Measurements from ENCODE around the gene ELFN1. TPM values are rescaled to one million over a fixed set of nuclear protein-coding genes. Genes with fewer than 3 reads are reported as not detected.

Gene ELFN1
- total RNA-seq, 1 donor from 2014 or later = 2.4 TPM

GRCh38 chr7:1703441-1703840 is 33.4 kb downstream of the ELFN1 start:
- DNase-seq (ENCODE audit: low spot score) (peak; percentile 4), ATAC-seq (no peak)
- intact Hi-C loops (cut with DNase I) = no loop called here

GRCh38 chr7:1703871-1704810 is 34.1 kb downstream of the ELFN1 start:
- intact Hi-C loops (cut with DNase I) = no loop called here
- no peak for ATAC-seq
- peak; percentile 30 for DNase-seq (ENCODE audit: low spot score)

- DNase-seq (ENCODE audit: low spot score) (peak; percentile 49), ATAC-seq (no peak)
- intact Hi-C loops (cut with DNase I) = no loop called here
Measured at GRCh38 chr7:1704811-1705738, 35.0 kb downstream of the ELFN1 start.

GRCh38 chr7:1705856-1706255 is 35.8 kb downstream of the ELFN1 start:
- ATAC-seq = no peak
- peak; percentile 42 for DNase-seq (ENCODE audit: low spot score)
- intact Hi-C loops (cut with DNase I) = no loop called here

- DNase-seq (ENCODE audit: low spot score) (peak; percentile 33), ATAC-seq (no peak)
- intact Hi-C loops (cut with DNase I) = no loop called here
Measured at GRCh38 chr7:1706381-1706720, 36.3 kb downstream of the ELFN1 start.

GRCh38 chr7:1706721-1707613 is 36.9 kb downstream of the ELFN1 start:
- DNase-seq (ENCODE audit: low spot score) (peak; percentile 34), ATAC-seq (no peak)
- intact Hi-C loops (cut with DNase I) = no loop called here

GRCh38 chr7:1707756-1708595 is 37.9 kb downstream of the ELFN1 start:
- intact Hi-C loops (cut with DNase I) = no loop called here
- peak; percentile 25 for DNase-seq (ENCODE audit: low spot score)
- no peak for ATAC-seq

- ATAC-seq (no peak), DNase-seq (ENCODE audit: low spot score) (peak; percentile 42)
- intact Hi-C loops (cut with DNase I) = no loop called here
Measured at GRCh38 chr7:1708596-1709251, 38.6 kb downstream of the ELFN1 start.

GRCh38 chr7:1709281-1709680 is 39.2 kb downstream of the ELFN1 start:
- ATAC-seq (no peak), DNase-seq (ENCODE audit: low spot score) (no peak)
- intact Hi-C loops (cut with DNase I) = no loop called here

- no peak for ATAC-seq
- DNase-seq (ENCODE audit: low spot score) = no peak
- intact Hi-C loops (cut with DNase I) = no loop called here
Measured at GRCh38 chr7:1709900-1710299, 39.8 kb downstream of the ELFN1 start.

- DNase-seq (ENCODE audit: low spot score) (no peak), ATAC-seq (no peak)
- intact Hi-C loops (cut with DNase I) = no loop called here
Measured at GRCh38 chr7:1710936-1711335, 40.9 kb downstream of the ELFN1 start.

- intact Hi-C loops (cut with DNase I) = no loop called here
- DNase-seq (ENCODE audit: low spot score) = no peak
Measured at GRCh38 chr7:1712907-1713501, 42.9 kb downstream of the ELFN1 start.

GRCh38 chr7:1713502-1714484 is 43.7 kb downstream of the ELFN1 start:
- intact Hi-C loops (cut with DNase I) = no loop called here
- no peak for DNase-seq (ENCODE audit: low spot score)
- ATAC-seq = no peak

More at GRCh38 chr7:1712907-1713501, 42.9 kb downstream of the ELFN1 start:
- ATAC-seq = no peak

- intact Hi-C loops (cut with DNase I) = no loop called here
- DNase-seq (ENCODE audit: low spot score) (no peak), ATAC-seq (no peak)
Measured at GRCh38 chr7:1714583-1715330, 44.7 kb downstream of the ELFN1 start.

GRCh38 chr7:1715331-1715625 is 45.2 kb downstream of the ELFN1 start:
- ATAC-seq = no peak
- DNase-seq (ENCODE audit: low spot score) = no peak
- intact Hi-C loops (cut with DNase I) = no loop called here

- intact Hi-C loops (cut with DNase I) = no loop called here
- DNase-seq (ENCODE audit: low spot score) = no peak
- no peak for ATAC-seq
Measured at GRCh38 chr7:1715671-1716074, 45.6 kb downstream of the ELFN1 start.

All from sciatic nerve (tissue), 2 donors.